ENCODE data around the gene FDXACB1.

The FDXACB1 gene

GRCh38 chr11:111913997-111914396, 35.0 kb upstream of the FDXACB1 start:
- TF ChIP-seq CTCF (IDR thresholded peaks at IDR 0.05) (no peak), ZFX (IDR thresholded peaks at IDR 0.05; ENCODE audit: borderline replicate concordance) (no peak)
- H3K27ac ChIP-seq: no peak overlapping the region

- no peak overlapping the region for H3K27ac ChIP-seq
- TF ChIP-seq CTCF (IDR thresholded peaks at IDR 0.05): no peak
- no peak for TF ChIP-seq ZFX (IDR thresholded peaks at IDR 0.05; ENCODE audit: borderline replicate concordance)
These were observed 34.3 kb upstream of the FDXACB1 start for GRCh38 chr11:111913031-111913861.

- TF ChIP-seq CTCF (IDR thresholded peaks at IDR 0.05) (no peak), ZFX (IDR thresholded peaks at IDR 0.05; ENCODE audit: borderline replicate concordance) (no peak)
- H3K27ac ChIP-seq: no peak within 1 kb of the TSS
These were observed 33.6 kb upstream of the FDXACB1 start, which contains the start of gene HSPB2 for GRCh38 chr11:111912535-111912934. Gene HSPB2, plus strand, starts transcription at chr11:111912734. Its CDS starts 96 bp downstream, at chr11:111912830.

- H3K27ac ChIP-seq: no peak within 1 kb of the TSS
- no peak for TF ChIP-seq ZFX (IDR thresholded peaks at IDR 0.05; ENCODE audit: borderline replicate concordance)
- TF ChIP-seq CTCF (IDR thresholded peaks at IDR 0.05): no peak
These were observed 32.8 kb upstream of the FDXACB1 start, which contains the start of gene CRYAB for GRCh38 chr11:111911563-111912401. Gene CRYAB, minus strand, starts transcription at chr11:111911770. Its CDS starts 46 bp downstream, at chr11:111911724.

DNA sequence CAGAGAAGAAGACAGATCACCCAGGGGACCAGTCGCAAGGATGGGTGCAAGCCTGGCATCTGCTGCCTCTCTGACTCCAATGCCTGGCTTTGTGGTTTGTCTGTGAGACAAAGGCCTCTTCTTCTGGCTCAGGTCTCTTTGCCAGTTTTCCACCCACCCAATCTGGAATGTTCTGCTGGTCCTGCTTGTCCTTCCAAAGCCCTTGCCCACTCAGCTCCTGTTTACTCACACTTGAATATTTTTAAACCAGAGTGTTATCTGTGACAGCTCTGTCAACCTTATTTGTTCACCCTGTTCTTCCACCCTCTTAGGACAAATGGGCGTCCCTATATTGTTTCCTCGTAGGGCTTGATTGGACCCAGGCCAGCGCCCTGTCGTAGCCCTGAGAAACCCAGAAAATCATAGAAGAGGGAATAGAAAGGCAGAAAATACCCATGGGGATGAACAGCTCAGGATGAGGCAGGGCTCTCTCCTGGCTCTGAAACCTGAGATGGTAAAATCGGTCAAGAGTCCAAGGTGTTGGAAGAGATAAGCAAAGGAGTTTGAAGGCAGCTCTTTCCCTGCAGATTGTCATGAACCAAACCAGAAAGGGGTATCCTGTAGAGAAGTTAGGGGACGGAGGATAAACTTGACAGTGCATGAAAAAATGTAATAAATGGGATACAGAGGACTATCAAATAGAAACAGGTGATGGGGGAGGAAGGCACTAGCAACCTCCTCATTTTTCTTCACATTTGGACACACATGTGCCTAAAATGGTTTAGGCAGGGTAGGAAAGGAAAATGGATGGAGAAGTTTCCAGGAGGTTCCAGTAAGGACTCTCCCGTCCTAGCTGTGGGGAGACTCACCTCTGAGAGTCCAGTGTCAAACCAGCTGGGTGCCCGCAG, 32.0 kb upstream of the FDXACB1 start:
- H3K27ac ChIP-seq: no peak overlapping the region
- TF ChIP-seq CTCF (IDR thresholded peaks at IDR 0.05): no peak
- TF ChIP-seq ZFX (IDR thresholded peaks at IDR 0.05; ENCODE audit: borderline replicate concordance): no peak

DNA sequence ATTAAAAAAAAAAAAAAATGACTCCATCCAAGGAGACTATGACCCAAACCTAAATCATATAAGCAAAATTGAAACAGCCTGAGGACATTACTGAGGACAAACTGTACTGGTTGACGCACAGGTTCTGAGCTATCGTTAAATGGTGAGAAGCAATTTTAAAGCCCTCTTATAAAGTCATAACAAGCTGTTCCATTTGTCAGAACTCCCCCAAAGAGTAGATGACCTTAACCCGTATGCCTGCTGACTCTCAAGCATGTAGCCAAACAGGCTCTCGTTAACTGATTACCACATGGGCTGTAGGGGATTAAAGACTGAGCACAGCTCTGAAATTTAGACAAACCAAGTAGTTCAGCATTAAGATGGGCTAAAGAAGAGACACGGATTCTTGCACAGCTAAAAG, 30.4 kb upstream of the FDXACB1 start:
- H3K27ac ChIP-seq: no peak overlapping the region
- TF ChIP-seq CTCF (IDR thresholded peaks at IDR 0.05) (no peak), ZFX (IDR thresholded peaks at IDR 0.05; ENCODE audit: borderline replicate concordance) (no peak)

All from 22Rv1 (cell line).